Measurements from ENCODE around the gene COX17. TPM values are rescaled to one million over a fixed set of nuclear protein-coding genes. Genes with fewer than 3 reads are reported as not detected.

COX17 gene
- total RNA-seq, 1 donor from 2014 or later, result 25.8 TPM

DNA sequence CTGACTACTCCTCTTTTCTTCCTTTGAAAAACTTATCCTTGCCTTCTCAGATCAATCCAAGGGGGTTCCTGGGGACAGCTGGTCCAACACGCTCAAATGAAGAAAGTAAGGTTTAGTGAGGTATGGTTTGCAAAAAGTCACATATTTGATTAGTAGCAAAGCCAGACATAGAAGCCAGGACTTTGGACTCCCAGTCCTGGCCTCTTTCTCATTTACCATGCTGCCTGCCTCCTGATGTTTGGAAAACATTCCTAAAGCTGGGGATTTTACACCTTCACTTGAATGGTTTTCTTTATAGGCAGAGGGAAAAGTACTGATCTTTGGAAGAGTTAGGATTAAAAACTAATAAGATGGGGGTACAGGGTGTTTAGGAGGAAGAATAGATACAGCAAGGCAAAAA lies 31.4 kb downstream of the COX17 start:
- DNase-seq (ENCODE audit: low spot score), result no peak

- no peak for DNase-seq (ENCODE audit: low spot score)
Observed at GRCh38 chr3:119644481-119644880, 32.7 kb downstream of the COX17 start.

- DNase-seq (ENCODE audit: low spot score), result peak; percentile 71
Observed at GRCh38 chr3:119643528-119643927, 33.7 kb downstream of the COX17 start.

- peak; percentile 55 for DNase-seq (ENCODE audit: low spot score)
Observed at GRCh38 chr3:119642746-119643473, 34.3 kb downstream of the COX17 start.

DNA sequence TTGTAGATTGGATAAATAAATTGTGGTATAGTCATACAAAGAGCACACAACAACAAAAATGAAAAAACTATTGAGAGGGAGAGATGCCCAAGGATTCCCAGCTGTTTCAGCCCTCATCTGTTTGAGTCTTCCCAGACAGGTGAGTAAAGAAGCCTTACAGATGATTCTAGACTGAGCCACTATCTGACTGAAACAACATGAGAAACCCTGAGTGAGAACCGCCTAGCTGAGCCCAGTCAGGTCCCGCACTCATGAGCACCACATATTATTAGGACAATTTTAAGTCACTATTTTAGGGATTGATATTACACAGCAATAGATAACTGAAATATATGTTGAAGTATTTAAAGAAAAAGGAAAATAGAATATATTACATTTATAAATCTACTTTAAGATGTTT lies 35.8 kb downstream of the COX17 start:
- DNase-seq (ENCODE audit: low spot score), result no peak

DNA sequence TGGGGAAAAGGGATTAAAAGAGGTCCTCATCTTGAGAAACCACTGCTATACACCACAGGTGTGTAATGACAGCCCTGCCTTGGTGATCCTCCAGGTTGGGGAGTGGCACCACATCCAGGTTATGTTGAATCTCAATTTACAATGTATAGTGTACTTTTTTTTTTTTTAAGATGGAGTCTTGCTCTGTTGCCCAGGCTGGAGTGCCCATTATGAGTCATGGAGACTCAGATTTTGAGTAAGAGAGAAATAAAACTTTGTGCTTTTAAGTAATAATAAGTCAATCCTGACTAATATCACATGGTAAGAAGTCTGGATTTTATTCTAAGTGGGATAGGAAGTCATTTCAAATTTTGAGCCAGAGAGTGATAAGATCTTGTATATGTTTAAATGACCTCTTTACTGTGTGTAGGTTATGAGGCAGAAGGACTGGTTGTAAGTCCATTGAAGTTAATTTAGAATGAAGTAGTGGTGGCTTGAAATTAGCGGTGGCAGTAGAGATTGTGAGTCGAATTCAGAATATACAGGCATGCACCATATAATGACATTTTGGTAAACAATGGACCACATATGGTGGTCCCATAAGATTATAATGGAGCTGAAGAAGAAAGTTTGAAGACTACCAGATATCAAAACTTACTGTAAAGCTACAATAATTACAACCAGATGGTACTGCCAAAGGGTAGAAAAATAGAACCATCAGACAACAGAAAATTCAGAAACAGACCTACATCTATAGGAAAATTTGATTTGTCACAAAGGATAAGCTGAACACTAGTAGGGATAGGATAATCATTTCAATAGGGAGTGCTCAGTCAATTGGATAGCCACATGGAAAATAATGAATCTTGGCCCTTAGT lies 37.5 kb downstream of the COX17 start:
- DNase-seq (ENCODE audit: low spot score), result no peak

GRCh38 chr3:119637679-119638477 lies 39.3 kb downstream of the COX17 start:
- peak; percentile 68 for DNase-seq (ENCODE audit: low spot score)

- no peak for DNase-seq (ENCODE audit: low spot score)
Observed at GRCh38 chr3:119636891-119637611, 40.2 kb downstream of the COX17 start.

GRCh38 chr3:119636249-119636648 lies 41.0 kb downstream of the COX17 start:
- DNase-seq (ENCODE audit: low spot score), result no peak

- no peak for DNase-seq (ENCODE audit: low spot score)
Observed at GRCh38 chr3:119635719-119636118, 41.5 kb downstream of the COX17 start.

- DNase-seq (ENCODE audit: low spot score), result no peak
Observed at GRCh38 chr3:119632829-119633228, 44.4 kb downstream of the COX17 start.

DNA sequence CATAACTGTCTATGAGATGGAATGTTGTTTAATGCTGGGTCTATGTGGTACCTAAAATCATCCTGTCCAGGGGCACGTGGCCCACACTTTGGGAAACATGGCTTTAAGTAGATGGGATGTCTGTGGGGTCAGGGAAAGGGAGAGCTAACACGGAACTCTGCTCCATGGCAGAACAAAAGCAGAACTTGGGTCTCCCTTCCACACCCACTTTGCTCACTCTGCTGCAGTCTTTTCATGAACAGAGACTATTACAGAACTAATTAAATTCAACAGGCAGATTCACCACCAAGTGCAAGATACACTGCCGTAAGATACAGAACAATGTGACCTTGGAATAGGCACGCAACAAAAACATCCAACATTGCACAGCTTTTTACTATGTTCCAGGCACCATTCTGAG lies 45.0 kb downstream of the COX17 start:
- DNase-seq (ENCODE audit: low spot score), result no peak

DNA sequence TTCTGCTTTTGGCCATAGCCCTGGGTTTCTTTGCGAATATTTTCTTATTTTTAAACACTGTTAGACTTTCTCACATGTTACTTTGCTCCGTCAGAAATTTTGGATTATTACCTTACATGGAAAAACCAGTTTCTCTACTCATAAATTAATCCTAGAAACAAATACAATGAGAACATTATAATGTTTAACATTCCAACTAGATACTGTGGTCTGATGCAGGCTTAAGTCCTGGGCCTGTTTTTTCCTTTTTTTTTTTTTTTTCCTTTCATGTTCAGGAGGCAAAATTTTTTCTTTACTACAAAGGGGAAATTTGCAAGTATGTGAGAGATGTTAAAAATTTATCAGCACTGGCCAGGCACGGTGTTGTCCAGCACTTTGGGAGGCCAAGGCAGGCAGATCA lies 45.7 kb downstream of the COX17 start:
- peak; percentile 43 for DNase-seq (ENCODE audit: low spot score)

GRCh38 chr3:119630880-119631329 lies 46.3 kb downstream of the COX17 start:
- no peak for DNase-seq (ENCODE audit: low spot score)

- DNase-seq (ENCODE audit: low spot score), result peak; percentile 60
Observed at GRCh38 chr3:119630128-119630879, 46.9 kb downstream of the COX17 start.

- no peak for DNase-seq (ENCODE audit: low spot score)
Observed at GRCh38 chr3:119628816-119629445, 48.3 kb downstream of the COX17 start.

- no peak for DNase-seq (ENCODE audit: low spot score)
Observed at GRCh38 chr3:119628390-119628789, 48.8 kb downstream of the COX17 start.

DNA sequence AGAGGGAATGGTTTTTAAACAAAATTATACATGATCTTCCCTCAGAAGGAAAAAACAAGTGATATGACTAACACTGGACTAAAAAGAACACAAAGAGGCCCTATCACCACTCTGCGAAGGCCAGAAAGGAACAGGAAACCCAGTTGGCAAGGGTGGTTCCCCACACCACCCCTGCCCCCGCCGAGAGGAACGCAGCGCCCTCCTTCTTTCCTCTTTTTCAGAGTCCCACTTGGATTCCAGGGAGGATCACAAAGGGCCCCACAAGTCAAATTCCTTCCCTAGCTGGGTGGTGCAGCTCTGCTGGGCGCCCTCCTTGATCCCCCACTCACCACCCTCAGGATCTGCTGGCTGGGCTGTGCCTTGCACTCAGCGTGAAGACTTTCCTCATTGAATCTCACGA lies 49.7 kb downstream of the COX17 start:
- no peak for DNase-seq (ENCODE audit: low spot score)

GRCh38 chr3:119626196-119626595 lies 51.0 kb downstream of the COX17 start:
- no peak for DNase-seq (ENCODE audit: low spot score)

All from umbilical cord (tissue), 2 donors.